BLaER1 (cell line): Measurements from ENCODE around the gene RBM43.

Experiments
- H3K27ac ChIP-seq: shearing (Covaris generic); formaldehyde crosslinking; 2 replicates; pipeline ENCODE4 v1.8.1; 2022
- H3K27me3 ChIP-seq: shearing (Covaris generic); formaldehyde crosslinking; 2 replicates; pipeline ENCODE4 v1.8.1; 2022
- H3K36me3 ChIP-seq: shearing (Covaris generic); formaldehyde crosslinking; 2 replicates; pipeline ENCODE4 v1.8.1; 2022
- H3K4me1 ChIP-seq: shearing (Covaris generic); formaldehyde crosslinking; 2 replicates; pipeline ENCODE4 v1.8.1; 2022
- H3K4me2 ChIP-seq: shearing (Covaris generic); formaldehyde crosslinking; 2 replicates; pipeline ENCODE4 v1.8.1; 2022
- H3K4me3 ChIP-seq: shearing (Covaris generic); formaldehyde crosslinking; 2 replicates; pipeline ENCODE4 v1.8.1; 2022
- H3K9ac ChIP-seq: shearing (Covaris generic); formaldehyde crosslinking; 2 replicates; pipeline ENCODE4 v1.8.1; 2022
- H3K9me3 ChIP-seq: shearing (Covaris generic); formaldehyde crosslinking; 2 replicates; pipeline ENCODE4 v1.8.1; 2022
- H4K20me1 ChIP-seq: shearing (Covaris generic); formaldehyde crosslinking; 2 replicates; pipeline ENCODE4 v1.8.1; 2022
- Cebpa-rat ChIP-seq: shearing (Covaris generic); IDR thresholded peaks from 2 replicates; pipeline ENCODE4 v1.8.1; 2022

RBM43 gene

DNA sequence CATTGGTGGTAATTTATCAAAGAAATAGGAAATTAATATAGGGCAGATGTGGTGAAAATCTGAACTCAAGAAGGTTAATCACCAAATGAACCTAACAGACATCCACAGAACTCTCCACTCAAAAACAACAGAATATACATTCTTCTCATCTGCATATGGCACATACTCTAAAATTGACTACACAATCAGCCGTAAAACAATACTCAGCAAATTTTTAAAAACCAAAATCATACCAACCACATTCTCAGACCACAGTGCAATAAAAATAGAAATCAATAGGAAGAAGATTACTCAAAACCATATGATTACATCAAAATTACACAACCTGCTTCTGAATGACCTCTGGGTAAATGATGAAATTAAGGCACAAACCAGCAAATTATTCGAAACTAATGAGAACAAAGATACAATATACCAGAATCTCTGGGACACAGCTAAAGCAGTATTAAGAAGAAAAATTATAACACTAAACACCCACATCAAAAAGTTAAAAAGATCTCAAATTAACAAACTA lies 31.0 kb downstream of the RBM43 start:
- H3K4me3 ChIP-seq: no peak overlapping the region
- H3K9ac ChIP-seq: no peak overlapping the region
- H4K20me1 ChIP-seq: no peaks in the 10 kb centered on the region
- no peaks in the 10 kb centered on the region for H3K4me1 ChIP-seq
- no peaks in the 10 kb centered on the region for H3K27me3 ChIP-seq
- no peaks in the 10 kb centered on the region for H3K9me3 ChIP-seq
- no peaks in the 10 kb centered on the region for H3K36me3 ChIP-seq
- H3K27ac ChIP-seq: no peak overlapping the region
- no peak for TF ChIP-seq Cebpa-rat
- no peak overlapping the region for H3K4me2 ChIP-seq

DNA sequence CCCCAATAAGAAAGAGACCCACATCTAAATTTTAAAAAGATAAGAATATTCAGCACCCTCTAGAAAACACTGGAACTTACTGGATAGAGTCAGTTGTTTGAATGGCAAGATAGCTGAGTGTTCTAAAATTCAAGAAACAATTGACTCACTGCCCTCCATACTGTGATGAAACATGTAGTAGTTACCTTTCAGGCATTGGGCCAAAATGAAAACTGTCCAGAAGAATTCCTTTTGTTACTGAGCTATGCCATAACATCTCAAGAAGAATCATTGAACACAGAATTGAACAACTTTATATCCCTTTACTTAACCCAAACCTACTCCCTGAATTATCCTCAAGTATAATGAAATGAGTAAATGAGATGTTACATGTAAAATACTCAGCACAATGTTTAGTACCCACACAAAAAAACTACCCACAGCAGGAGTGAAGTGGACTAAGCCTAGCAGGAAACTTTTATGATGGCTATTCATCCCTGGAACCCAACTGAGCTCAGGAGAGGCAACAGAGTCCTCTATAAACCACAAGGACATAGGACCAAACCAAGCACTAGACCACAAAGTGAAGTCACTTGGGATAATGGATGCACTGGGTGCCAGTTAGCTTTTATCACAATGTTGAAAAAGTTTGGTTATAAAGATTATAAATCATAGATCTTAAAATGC lies 32.7 kb downstream of the RBM43 start:
- Histone ChIP-seq H3K9me3 (no peaks in the 10 kb centered on the region), H3K36me3 (no peaks in the 10 kb centered on the region), H3K27ac (no peak overlapping the region), H4K20me1 (no peaks in the 10 kb centered on the region), H3K9ac (no peak overlapping the region), H3K27me3 (no peaks in the 10 kb centered on the region), H3K4me2 (no peak overlapping the region), H3K4me1 (no peaks in the 10 kb centered on the region), H3K4me3 (no peak overlapping the region)
- TF ChIP-seq Cebpa-rat: no peak

DNA sequence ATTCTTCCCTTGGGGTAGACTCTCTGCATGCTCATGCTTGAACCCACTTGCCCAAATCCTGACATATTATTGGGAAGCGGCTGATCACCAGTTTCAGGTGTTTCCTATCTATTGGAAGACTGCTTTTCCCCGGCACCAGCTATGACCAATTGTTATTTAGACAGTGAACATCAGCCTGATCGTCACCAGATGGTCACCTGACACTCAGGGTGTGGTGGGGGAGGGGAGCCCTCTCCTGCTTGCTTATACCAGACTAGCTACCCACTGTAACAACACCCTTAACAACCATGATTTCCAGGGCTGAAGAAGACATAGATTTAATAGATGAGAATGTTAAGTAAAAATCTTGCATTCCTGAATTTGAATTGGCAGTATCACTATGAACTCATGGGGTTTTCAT lies 44.3 kb downstream of the RBM43 start:
- Histone ChIP-seq H4K20me1 (no peaks in the 10 kb centered on the region), H3K9ac (no peak overlapping the region), H3K36me3 (no peaks in the 10 kb centered on the region), H3K27ac (no peak overlapping the region), H3K4me1 (no peaks in the 10 kb centered on the region), H3K9me3 (no peaks in the 10 kb centered on the region), H3K4me3 (no peak overlapping the region), H3K4me2 (no peak overlapping the region), H3K27me3 (no peaks in the 10 kb centered on the region)
- no peak for TF ChIP-seq Cebpa-rat

DNA sequence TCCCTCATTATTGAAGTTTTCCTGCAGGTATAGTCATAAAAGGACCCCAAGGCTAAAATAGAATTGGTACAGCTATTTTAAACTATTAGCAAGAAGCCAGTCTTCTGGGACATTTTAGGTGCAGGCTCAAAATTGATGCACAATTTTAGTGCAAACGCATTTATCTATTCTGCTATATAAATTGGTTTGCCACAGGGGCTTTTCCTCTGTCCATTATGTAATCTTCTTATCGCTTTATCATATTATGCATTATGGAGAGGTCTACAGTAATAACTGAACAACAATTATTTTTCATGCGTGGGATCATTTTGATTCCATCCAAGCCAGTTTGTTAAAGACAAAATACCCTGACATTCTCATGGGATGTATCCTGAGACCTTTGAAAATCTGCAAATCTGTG lies 54.6 kb downstream of the RBM43 start:
- Histone ChIP-seq H4K20me1 (no peaks in the 10 kb centered on the region), H3K27ac (no peak overlapping the region), H3K9me3 (no peaks in the 10 kb centered on the region), H3K4me1 (no peaks in the 10 kb centered on the region), H3K4me3 (no peak overlapping the region), H3K9ac (no peak overlapping the region), H3K4me2 (no peak overlapping the region), H3K27me3 (no peaks in the 10 kb centered on the region), H3K36me3 (no peaks in the 10 kb centered on the region)
- no peak for TF ChIP-seq Cebpa-rat

DNA sequence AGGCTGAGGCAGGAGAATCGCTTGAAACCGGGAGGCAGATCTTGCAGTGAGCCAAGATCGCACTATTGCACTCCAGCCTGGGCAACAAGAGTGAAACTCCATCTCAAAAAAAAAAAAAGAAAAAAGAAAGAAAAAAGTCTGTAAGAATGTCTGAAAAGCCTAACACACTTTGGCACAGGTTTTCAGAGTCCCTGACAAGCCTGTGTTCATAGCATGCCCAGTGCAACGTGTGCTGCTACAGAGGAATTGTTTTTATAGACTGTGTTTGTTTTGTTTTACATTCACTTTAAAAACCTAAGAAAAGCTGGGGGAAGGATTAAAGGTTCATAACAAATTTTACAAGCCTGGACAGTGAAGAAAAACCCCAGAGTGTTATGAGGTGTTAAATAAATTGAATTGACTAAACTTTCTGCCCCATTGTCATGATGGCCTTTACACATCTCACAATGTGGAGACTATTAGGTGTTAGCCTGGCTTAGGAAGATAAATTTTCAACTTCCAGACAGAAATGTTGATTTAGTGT lies 55.2 kb downstream of the RBM43 start:
- Histone ChIP-seq H4K20me1 (no peaks in the 10 kb centered on the region), H3K4me3 (no peak overlapping the region), H3K4me1 (no peaks in the 10 kb centered on the region), H3K9ac (no peak overlapping the region), H3K27ac (no peak overlapping the region), H3K4me2 (no peak overlapping the region), H3K36me3 (no peaks in the 10 kb centered on the region), H3K9me3 (no peaks in the 10 kb centered on the region), H3K27me3 (no peaks in the 10 kb centered on the region)
- no peak for TF ChIP-seq Cebpa-rat

DNA sequence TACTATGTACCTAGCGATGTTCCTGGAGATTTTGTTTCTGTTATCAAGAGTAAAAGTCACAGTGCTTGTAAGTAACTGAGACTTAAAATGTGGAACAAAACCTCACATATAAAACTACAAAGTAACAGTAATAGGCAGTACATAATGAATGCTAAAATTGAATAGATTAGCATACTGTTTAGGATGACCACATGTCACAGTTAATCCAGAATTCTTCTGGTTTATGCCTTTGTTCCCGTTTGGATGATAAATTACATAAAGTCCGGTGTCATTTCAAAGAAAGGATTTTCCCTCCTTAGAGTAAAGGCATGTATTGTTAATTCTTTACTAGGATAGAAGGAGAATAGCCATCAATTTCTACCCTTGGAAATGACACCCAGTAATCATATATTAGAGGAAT lies 56.1 kb downstream of the RBM43 start:
- no peak for TF ChIP-seq Cebpa-rat
- H3K27ac ChIP-seq: no peak overlapping the region
- no peaks in the 10 kb centered on the region for H3K36me3 ChIP-seq
- no peaks in the 10 kb centered on the region for H4K20me1 ChIP-seq
- no peak overlapping the region for H3K9ac ChIP-seq
- no peak overlapping the region for H3K4me2 ChIP-seq
- H3K27me3 ChIP-seq: no peaks in the 10 kb centered on the region
- H3K4me3 ChIP-seq: no peak overlapping the region
- peaks cover 7% of the 10 kb centered on the region; the same call in 1 of the 2 replicates for H3K4me1 ChIP-seq
- H3K9me3 ChIP-seq: no peaks in the 10 kb centered on the region

DNA sequence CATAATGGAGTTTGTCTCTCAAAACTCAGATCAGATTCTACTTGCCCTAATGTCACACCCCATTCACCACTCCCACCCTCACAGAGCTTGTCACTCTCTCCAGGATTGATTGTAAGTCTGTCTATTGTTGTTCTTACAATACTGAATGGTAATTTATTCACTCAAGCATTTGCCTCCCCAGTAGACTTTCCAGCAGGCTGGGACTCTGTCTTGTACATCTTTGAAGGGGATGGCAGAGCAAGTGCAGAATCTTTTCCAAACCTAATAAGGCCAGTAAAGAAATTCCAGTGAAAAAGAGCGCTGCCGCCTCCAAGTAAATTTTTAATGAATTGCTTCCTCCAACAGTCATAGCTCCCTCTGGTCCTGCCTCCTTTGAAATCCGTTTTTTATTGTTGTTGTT lies 56.9 kb downstream of the RBM43 start:
- no peak for TF ChIP-seq Cebpa-rat
- H3K9ac ChIP-seq: no peak overlapping the region
- H3K4me1 ChIP-seq: peaks cover 8% of the 10 kb centered on the region; the same call in 1 of the 2 replicates
- no peaks in the 10 kb centered on the region for H4K20me1 ChIP-seq
- no peaks in the 10 kb centered on the region for H3K27me3 ChIP-seq
- no peaks in the 10 kb centered on the region for H3K36me3 ChIP-seq
- no peak overlapping the region for H3K4me2 ChIP-seq
- no peaks in the 10 kb centered on the region for H3K9me3 ChIP-seq
- H3K4me3 ChIP-seq: no peak overlapping the region
- H3K27ac ChIP-seq: no peak overlapping the region

DNA sequence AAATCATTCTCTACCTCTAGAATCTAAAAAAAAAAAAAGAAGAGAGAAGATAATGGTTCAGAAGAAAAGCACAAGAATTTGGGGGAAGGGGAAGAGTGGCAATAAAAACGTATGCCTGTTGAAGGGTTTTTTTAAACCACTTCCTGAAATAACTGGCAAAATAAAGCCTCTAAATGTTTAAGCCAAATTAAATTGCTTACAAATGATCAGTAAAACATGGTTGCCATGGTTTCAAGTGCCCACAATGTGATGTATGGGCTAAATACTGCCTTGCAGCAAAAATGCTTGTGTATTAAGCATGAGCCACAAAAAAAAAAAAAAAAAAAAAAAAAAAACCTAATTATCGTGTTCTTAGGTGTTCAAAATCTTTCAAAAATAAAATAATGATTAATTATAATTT lies 60.8 kb downstream of the RBM43 start:
- 0 out of 2 replicates have a peak overlapping the region, but pooled peaks have one; percentile 7 for H3K4me2 ChIP-seq

DNA sequence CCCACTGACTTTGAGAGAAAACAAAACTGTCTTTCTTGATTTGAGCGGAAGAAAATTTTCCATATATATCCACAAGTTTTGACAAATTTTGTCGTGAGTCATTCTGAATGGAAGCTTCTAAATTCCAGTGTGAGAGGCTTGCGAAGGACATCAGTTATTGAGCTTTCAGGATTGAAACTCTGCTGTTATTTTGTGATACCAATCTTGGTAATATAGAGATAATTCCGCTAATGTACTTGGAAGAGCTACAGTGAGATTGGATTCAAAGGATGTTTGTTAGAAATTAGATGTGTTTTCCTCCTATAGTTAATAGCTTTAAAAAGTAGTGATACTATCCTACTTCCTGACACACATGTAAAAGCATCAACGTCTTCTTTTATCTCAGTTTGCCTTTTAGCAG lies 61.4 kb downstream of the RBM43 start:
- no peak overlapping the region for H3K27ac ChIP-seq
- no peaks in the 10 kb centered on the region for H4K20me1 ChIP-seq
- H3K27me3 ChIP-seq: no peaks in the 10 kb centered on the region
- no peaks in the 10 kb centered on the region for H3K36me3 ChIP-seq
- no peak overlapping the region for H3K4me2 ChIP-seq
- no peak overlapping the region for H3K9ac ChIP-seq
- TF ChIP-seq Cebpa-rat: no peak
- H3K4me1 ChIP-seq: peaks cover 8% of the 10 kb centered on the region; the same call in 1 of the 2 replicates
- 0 out of 2 replicates have a peak, but pooled peaks cover 8% of the 10 kb centered on the region for H3K9me3 ChIP-seq
- H3K4me3 ChIP-seq: no peak overlapping the region

More for the DNA sequence above, 60.8 kb downstream of the RBM43 start:
- Histone ChIP-seq H3K9me3 (0 out of 2 replicates have a peak, but pooled peaks cover 8% of the 10 kb centered on the region), H3K9ac (no peak overlapping the region), H3K36me3 (no peaks in the 10 kb centered on the region), H3K4me3 (no peak overlapping the region), H3K4me1 (peaks cover 8% of the 10 kb centered on the region; the same call in 1 of the 2 replicates), H3K27ac (no peak overlapping the region), H4K20me1 (no peaks in the 10 kb centered on the region), H3K27me3 (no peaks in the 10 kb centered on the region)
- TF ChIP-seq Cebpa-rat: no peak

DNA sequence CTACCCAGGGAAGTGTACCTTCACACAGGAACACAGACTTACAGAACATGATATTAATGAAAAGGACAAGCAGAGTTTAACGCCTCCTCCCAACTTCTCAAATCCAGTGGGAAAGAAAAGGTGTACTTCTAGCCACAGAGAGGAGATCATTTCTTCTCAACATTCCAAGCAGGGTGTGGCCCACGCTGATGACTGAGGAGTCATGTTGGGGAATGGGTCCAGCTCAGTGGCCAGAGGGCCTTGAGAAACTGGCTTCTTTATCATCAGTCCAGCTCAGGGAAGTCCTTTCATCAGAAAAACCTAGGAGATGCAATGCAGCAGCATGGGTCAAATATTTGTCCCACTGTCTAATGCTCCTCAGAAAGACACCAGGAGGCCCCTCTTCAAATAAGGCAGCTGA lies 63.0 kb downstream of the RBM43 start:
- Histone ChIP-seq H3K36me3 (no peaks in the 10 kb centered on the region), H3K9me3 (0 out of 2 replicates have a peak, but pooled peaks cover 8% of the 10 kb centered on the region), H3K27ac (no peak overlapping the region), H3K4me1 (peaks cover 8% of the 10 kb centered on the region; the same call in 1 of the 2 replicates), H3K9ac (no peak overlapping the region), H3K4me3 (no peak overlapping the region), H3K27me3 (no peaks in the 10 kb centered on the region), H4K20me1 (no peaks in the 10 kb centered on the region), H3K4me2 (no peak overlapping the region)
- no peak for TF ChIP-seq Cebpa-rat
